K562 (cell line): ENCODE results near the gene CAMP.

Source experiments
- CAMTA2 ChIP-seq: fragments of 250-450 bp; sonication (Bioruptor Pico); conservative IDR thresholded peaks from 2 replicates; pipeline ENCODE4 v1.5.1; 2022
- CEBPB ChIP-seq: fragments of 450-650 bp; IDR thresholded peaks from 2 replicates; pipeline ENCODE4 v1.6.1; 2016; ENCODE audit warnings: missing genetic modification characterization, missing compliant biosample characterization
- CREB1 ChIP-seq, 2 experiments: sonication (generic) in 1 of 2; formaldehyde crosslinking in 1 of 2; IDR thresholded peaks; 2 replicates each; pipeline versions ENCODE4 v1.6.1 to v1.8.0; 2012 to 2022; ENCODE audit warnings: inconsistent platforms in 1 of 2, mild to moderate bottlenecking in 1 of 2, missing genetic modification reagents in 1 of 2, moderate library complexity in 1 of 2
- HEY1 ChIP-seq: fragments of 250-450 bp; sonication (Bioruptor Pico); IDR thresholded peaks from 2 replicates; pipeline ENCODE4 v1.5.0; 2020; ENCODE audit warnings: mild to moderate bottlenecking, moderate library complexity, borderline replicate concordance
- HOXB6 ChIP-seq: fragments of 250-450 bp; sonication (Bioruptor Pico); IDR thresholded peaks from 2 replicates; pipeline ENCODE4 v1.5.1; 2022; ENCODE audit warnings: mild to moderate bottlenecking, borderline replicate concordance
- JUN ChIP-seq, 2 experiments: sonication (generic) in 1 of 2; formaldehyde crosslinking in 1 of 2; IDR thresholded peaks; 2 replicates each; pipeline versions ENCODE4 v1.6.1 to v1.8.0; 2012 to 2022; ENCODE audit warnings: borderline replicate concordance in 2 of 2, mild to moderate bottlenecking in 2 of 2, improper control_type of control experiment in 1 of 2, low read depth in 1 of 2, low read length in 1 of 2, missing genetic modification reagents in 1 of 2
- MAFG ChIP-seq: fragments of 450-650 bp; conservative IDR thresholded peaks from 2 replicates; pipeline ENCODE4 v1.6.1; 2016; ENCODE audit warnings: missing genetic modification characterization, missing compliant biosample characterization
- RCOR1 ChIP-seq, 2 experiments: IDR thresholded peaks; 2 replicates each; pipeline ENCODE4 v1.6.1; 2012; ENCODE audit warnings: low read depth in 2 of 2, low read length in 2 of 2, borderline replicate concordance in 1 of 2, improper control_type of control experiment in 1 of 2
- SRF ChIP-seq, 2 experiments: fragments of 250-450, 450-650 bp in 1 of 2; sonication (Bioruptor Pico) in 1 of 2; sonication (generic) in 1 of 2; formaldehyde crosslinking; IDR thresholded peaks; 2 replicates each; pipeline versions ENCODE4 v1.5.0 to v1.5.1; 2020 to 2022; ENCODE audit warnings: mild to moderate bottlenecking in 1 of 2, missing genetic modification reagents in 1 of 2
- ZBED1 ChIP-seq: IDR thresholded peaks from 2 replicates; pipeline ENCODE4 v1.6.1; 2014
- ZNF778 ChIP-seq: fragments of 450-650 bp; formaldehyde crosslinking; IDR thresholded peaks from 2 replicates; pipeline ENCODE4 v1.4.0; 2020; ENCODE audit warnings: mild to moderate bottlenecking, moderate library complexity
- TF ChIP-seq, protein P1 (sequence below), 2 experiments: IDR thresholded peaks in 1 of 2; conservative IDR thresholded peaks in 1 of 2; 2 replicates each; pipeline ENCODE4 v1.6.1; 2016; ENCODE audit warnings: low read depth in 2 of 2, mild to moderate bottlenecking in 1 of 2, missing compliant biosample characterization in 1 of 2, missing genetic modification characterization in 1 of 2, moderate library complexity in 1 of 2
- TF ChIP-seq, protein P2 (sequence below): fragments of 250-450 bp; sonication (Bioruptor Pico); IDR thresholded peaks from 2 replicates; pipeline ENCODE4 v1.5.0; 2022; ENCODE audit warnings: mild to moderate bottlenecking

DNA sequence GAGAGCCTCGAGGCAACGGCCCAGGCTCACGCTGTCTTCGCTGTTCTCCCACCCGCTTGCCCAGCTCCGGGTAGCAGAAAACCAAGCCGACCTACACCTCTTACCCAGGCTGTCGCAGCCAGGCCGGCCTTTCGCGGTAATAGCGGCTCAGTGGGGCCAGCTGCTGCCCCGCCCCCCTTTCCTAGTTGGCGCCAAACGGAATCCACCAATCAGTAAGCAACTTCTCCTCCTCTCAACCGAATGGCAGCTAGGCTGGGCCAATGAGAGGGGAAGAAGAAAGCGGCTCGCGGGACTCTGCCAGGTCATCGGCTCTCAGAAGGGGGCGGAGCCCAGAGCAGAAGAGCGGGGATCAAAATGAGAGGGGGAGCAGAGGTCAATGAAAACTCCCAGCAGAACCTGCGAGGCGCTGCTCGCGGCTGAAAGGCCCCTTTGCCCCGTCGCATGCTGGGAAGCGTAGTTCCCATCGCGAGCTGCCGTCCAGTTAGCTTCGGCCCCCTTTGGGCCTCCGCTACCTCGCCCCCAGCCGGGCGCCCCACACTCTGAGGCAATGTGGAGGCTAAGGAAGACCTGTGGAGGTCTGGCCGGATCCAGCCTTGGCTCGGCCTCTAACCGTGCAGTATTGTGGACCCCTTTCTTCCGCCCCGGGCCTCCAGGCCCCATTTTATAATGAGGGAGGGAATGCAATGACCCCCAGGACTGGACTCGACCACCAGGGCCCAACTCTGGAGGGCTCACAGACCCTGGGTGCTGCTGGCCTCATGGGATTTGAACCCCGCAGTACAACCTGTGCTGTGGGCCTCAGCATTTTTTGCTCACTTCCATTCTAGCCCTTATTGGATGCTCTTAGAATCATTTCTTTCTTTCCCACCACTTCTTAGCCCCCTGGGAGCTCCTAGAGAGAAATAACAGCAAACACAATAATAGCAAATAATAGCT lies 34.8 kb upstream of the CAMP start, which contains the start of gene CDC25A:
- TF ChIP-seq, protein P1, sequence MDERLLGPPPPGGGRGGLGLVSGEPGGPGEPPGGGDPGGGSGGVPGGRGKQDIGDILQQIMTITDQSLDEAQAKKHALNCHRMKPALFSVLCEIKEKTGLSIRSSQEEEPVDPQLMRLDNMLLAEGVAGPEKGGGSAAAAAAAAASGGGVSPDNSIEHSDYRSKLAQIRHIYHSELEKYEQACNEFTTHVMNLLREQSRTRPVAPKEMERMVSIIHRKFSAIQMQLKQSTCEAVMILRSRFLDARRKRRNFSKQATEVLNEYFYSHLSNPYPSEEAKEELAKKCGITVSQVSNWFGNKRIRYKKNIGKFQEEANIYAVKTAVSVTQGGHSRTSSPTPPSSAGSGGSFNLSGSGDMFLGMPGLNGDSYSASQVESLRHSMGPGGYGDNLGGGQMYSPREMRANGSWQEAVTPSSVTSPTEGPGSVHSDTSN (CRISPR knock-in tag; IDR thresholded peaks at IDR 0.05; ENCODE audit: low read depth): 0 out of 2 replicates have a peak, but pooled peaks have one; percentile 24
- TF ChIP-seq, protein P1 (tag; conservative IDR thresholded peaks at IDR 0.05; ENCODE audit: low read depth): peak; percentile 94
- TF ChIP-seq RCOR1 (IDR thresholded peaks at IDR 0.05; ENCODE audit: borderline replicate concordance in 1 of 2, low read depth in 2 of 2, low read length in 2 of 2) (no peak), CAMTA2 (no peak), SRF (CRISPR knock-in tag; IDR thresholded peaks at IDR 0.05) (0 out of 4 replicates have a peak, but pooled peaks of 1 of the 2 experiments have one; percentile 12), HOXB6 (CRISPR knock-in tag) (no peak), ZBED1 (no peak), MAFG (no peak), ZNF778 (CRISPR knock-in tag) (no peak), JUN (IDR thresholded peaks at IDR 0.05; ENCODE audit: borderline replicate concordance, low read depth, low read length) (no peak), JUN (CRISPR knock-in tag; IDR thresholded peaks at IDR 0.05; ENCODE audit: borderline replicate concordance) (no peak), CEBPB (tag) (no peak), HEY1 (CRISPR knock-in tag) (no peak), CREB1 (IDR thresholded peaks at IDR 0.05) (no peak), CREB1 (CRISPR knock-in tag; IDR thresholded peaks at IDR 0.05) (0 out of 2 replicates have a peak, but pooled peaks have one; percentile 8)
- TF ChIP-seq, protein P2, sequence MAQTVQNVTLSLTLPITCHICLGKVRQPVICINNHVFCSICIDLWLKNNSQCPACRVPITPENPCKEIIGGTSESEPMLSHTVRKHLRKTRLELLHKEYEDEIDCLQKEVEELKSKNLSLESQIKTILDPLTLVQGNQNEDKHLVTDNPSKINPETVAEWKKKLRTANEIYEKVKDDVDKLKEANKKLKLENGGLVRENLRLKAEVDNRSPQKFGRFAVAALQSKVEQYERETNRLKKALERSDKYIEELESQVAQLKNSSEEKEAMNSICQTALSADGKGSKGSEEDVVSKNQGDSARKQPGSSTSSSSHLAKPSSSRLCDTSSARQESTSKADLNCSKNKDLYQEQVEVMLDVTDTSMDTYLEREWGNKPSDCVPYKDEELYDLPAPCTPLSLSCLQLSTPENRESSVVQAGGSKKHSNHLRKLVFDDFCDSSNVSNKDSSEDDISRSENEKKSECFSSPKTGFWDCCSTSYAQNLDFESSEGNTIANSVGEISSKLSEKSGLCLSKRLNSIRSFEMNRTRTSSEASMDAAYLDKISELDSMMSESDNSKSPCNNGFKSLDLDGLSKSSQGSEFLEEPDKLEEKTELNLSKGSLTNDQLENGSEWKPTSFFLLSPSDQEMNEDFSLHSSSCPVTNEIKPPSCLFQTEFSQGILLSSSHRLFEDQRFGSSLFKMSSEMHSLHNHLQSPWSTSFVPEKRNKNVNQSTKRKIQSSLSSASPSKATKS (CRISPR knock-in tag): no peak
